Neural cell (in vitro differentiated cells): ENCODE results near the gene PHLDA2.

ENCODE experiments used
- EP300 ChIP-seq: fragments of 450-650 bp; conservative IDR thresholded peaks from 2 replicates; pipeline ENCODE4 v1.6.1; 2014; ENCODE audit warnings: antibody characterized with exemption, mild to moderate bottlenecking, moderate library complexity; ENCODE audit not compliant: poor library complexity, severe bottlenecking
- EZH2 ChIP-seq: fragments of 200-600, 300-800 bp; shearing (Covaris generic), sonication (generic); IDR thresholded peaks from 2 replicates; pipeline ENCODE4 v1.6.1; 2014; ENCODE audit warnings: antibody characterized with exemption, low read length, borderline replicate concordance, mild to moderate bottlenecking; ENCODE audit not compliant: insufficient read depth, poor library complexity, severe bottlenecking
- POLR2AphosphoS5 ChIP-seq: IDR thresholded peaks from 2 replicates; pipeline ENCODE4 v1.6.1; 2012
- RAD21 ChIP-seq: fragments of 450-650 bp; conservative IDR thresholded peaks from 2 replicates; pipeline ENCODE4 v1.6.1; 2014; ENCODE audit warnings: antibody characterized with exemption, mild to moderate bottlenecking, moderate library complexity
- SMC3 ChIP-seq: fragments of 450-650 bp; conservative IDR thresholded peaks from 2 replicates; pipeline ENCODE4 v1.6.1; 2014; ENCODE audit warnings: antibody characterized with exemption, mild to moderate bottlenecking, moderate library complexity; ENCODE audit not compliant: poor library complexity
- TF ChIP-seq, protein P1 (sequence below): fragments of 450-650 bp; IDR thresholded peaks from 2 replicates; pipeline ENCODE4 v1.5.1; 2014; ENCODE audit warnings: antibody characterized with exemption, mild to moderate bottlenecking, moderate library complexity; ENCODE audit not compliant: poor library complexity, severe bottlenecking

GRCh38 chr11:2913776-2914175, 15.4 kb downstream of the PHLDA2 start:
- TF ChIP-seq POLR2AphosphoS5 (no peak), RAD21 (no peak), EP300 (no peak), SMC3 (no peak), EZH2 (no peak)
- TF ChIP-seq, protein P1, sequence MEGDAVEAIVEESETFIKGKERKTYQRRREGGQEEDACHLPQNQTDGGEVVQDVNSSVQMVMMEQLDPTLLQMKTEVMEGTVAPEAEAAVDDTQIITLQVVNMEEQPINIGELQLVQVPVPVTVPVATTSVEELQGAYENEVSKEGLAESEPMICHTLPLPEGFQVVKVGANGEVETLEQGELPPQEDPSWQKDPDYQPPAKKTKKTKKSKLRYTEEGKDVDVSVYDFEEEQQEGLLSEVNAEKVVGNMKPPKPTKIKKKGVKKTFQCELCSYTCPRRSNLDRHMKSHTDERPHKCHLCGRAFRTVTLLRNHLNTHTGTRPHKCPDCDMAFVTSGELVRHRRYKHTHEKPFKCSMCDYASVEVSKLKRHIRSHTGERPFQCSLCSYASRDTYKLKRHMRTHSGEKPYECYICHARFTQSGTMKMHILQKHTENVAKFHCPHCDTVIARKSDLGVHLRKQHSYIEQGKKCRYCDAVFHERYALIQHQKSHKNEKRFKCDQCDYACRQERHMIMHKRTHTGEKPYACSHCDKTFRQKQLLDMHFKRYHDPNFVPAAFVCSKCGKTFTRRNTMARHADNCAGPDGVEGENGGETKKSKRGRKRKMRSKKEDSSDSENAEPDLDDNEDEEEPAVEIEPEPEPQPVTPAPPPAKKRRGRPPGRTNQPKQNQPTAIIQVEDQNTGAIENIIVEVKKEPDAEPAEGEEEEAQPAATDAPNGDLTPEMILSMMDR = no peak
